CD4-positive, alpha-beta T cell treated with Interleukin-17A for 4 hours (primary cell): ENCODE measurements around the gene WBP1L.

Experiments used
- DNase-seq: peaks from one replicate; pipeline ENCODE4 v3.0.0-alpha.2; 2020; ENCODE audit warnings: mixed read lengths

The WBP1L gene

GRCh38 chr10:102761981-102762380 lies 18.2 kb downstream of the WBP1L start:
- DNase-seq: no peak

- DNase-seq: no peak
These were observed 18.8 kb downstream of the WBP1L start for GRCh38 chr10:102762401-102763015.

- no peak for DNase-seq
These were observed 19.4 kb downstream of the WBP1L start for GRCh38 chr10:102763037-102763607.

- no peak for DNase-seq
These were observed 20.9 kb downstream of the WBP1L start for GRCh38 chr10:102764470-102765161.

GRCh38 chr10:102765336-102765735 lies 21.6 kb downstream of the WBP1L start:
- DNase-seq: no peak

GRCh38 chr10:102767428-102768160 lies 23.8 kb downstream of the WBP1L start:
- DNase-seq: no peak

GRCh38 chr10:102769375-102770107 lies 25.8 kb downstream of the WBP1L start:
- DNase-seq: no peak

GRCh38 chr10:102770108-102770482 lies 26.3 kb downstream of the WBP1L start:
- DNase-seq: no peak

- no peak for DNase-seq
These were observed 27.0 kb downstream of the WBP1L start for GRCh38 chr10:102770792-102771191.

- DNase-seq: no peak
These were observed 29.6 kb downstream of the WBP1L start for GRCh38 chr10:102773320-102773719.

GRCh38 chr10:102773986-102774385 lies 30.2 kb downstream of the WBP1L start:
- DNase-seq: no peak

- no peak for DNase-seq
These were observed 31.6 kb downstream of the WBP1L start for GRCh38 chr10:102775201-102775934.

GRCh38 chr10:102775935-102776669 lies 32.4 kb downstream of the WBP1L start:
- DNase-seq: peak; percentile 52

GRCh38 chr10:102776779-102777456 lies 33.2 kb downstream of the WBP1L start:
- DNase-seq: peak; percentile 19

- DNase-seq: no peak
These were observed 34.1 kb downstream of the WBP1L start for GRCh38 chr10:102777711-102778453.

- DNase-seq: no peak
These were observed 35.0 kb downstream of the WBP1L start for GRCh38 chr10:102778781-102779180.

GRCh38 chr10:102779680-102780526 lies 36.2 kb downstream of the WBP1L start:
- no peak for DNase-seq

GRCh38 chr10:102780527-102780808 lies 36.7 kb downstream of the WBP1L start:
- DNase-seq: no peak
